Glomerular endothelial cell (primary cell): ENCODE results near the gene C3. TPM values are rescaled to one million over a fixed set of nuclear protein-coding genes. Genes with fewer than 3 reads are reported as not detected.
"Not testable (repeated sequence)": the region's sequence is repeated elsewhere in the genome, so short reads cannot be mapped to it uniquely, and the experiment has no call there.

Experiments used
- DNase-seq: peaks from one replicate; pipeline ENCODE4 v3.0.0-alpha.2; 2011; ENCODE audit warnings: low read depth, low spot score; ENCODE audit errors: extremely low read depth
- total RNA-seq: library from RNA; depleted of rRNA; stranded (reverse); fragments of >200 nt; gene quantifications from 2 replicates; pipeline ENCODE4 v1.2.3, GENCODE V29; 2015

The C3 gene
- total RNA-seq: 1.5 and 6.1 TPM in 2 replicates

- no peak for DNase-seq
Measured at GRCh38 chr19:6720369-6721137, at the start of gene C3. Gene C3, minus strand, starts transcription at chr19:6720650. Its CDS starts 61 bp downstream, at chr19:6720589.

- DNase-seq: no peak
Measured at GRCh38 chr19:6769006-6769619, 48.7 kb upstream of the C3 start.

- DNase-seq: no peak
Measured at GRCh38 chr19:6768236-6768785, 47.9 kb upstream of the C3 start.

- no peak for DNase-seq
Measured at GRCh38 chr19:6767357-6768235, 47.1 kb upstream of the C3 start, which contains the start of gene SH2D3A. Gene SH2D3A, minus strand, starts transcription at chr19:6767435. Its CDS starts 3,687 bp downstream, at chr19:6763748.

GRCh38 chr19:6767081-6767356, 46.6 kb upstream of the C3 start:
- DNase-seq: no peak

- DNase-seq: no peak
Measured at GRCh38 chr19:6766357-6767080, 46.1 kb upstream of the C3 start.

GRCh38 chr19:6765738-6766356, 45.4 kb upstream of the C3 start:
- DNase-seq: no peak

- not testable (repeated sequence) for DNase-seq
Measured at GRCh38 chr19:6762253-6762797, 41.9 kb upstream of the C3 start.

GRCh38 chr19:6761053-6761676, 40.7 kb upstream of the C3 start:
- no peak for DNase-seq

GRCh38 chr19:6760606-6761005, 40.2 kb upstream of the C3 start:
- DNase-seq: no peak

GRCh38 chr19:6754653-6755463, 34.4 kb upstream of the C3 start:
- no peak for DNase-seq

- DNase-seq: no peak
Measured at GRCh38 chr19:6754136-6754535, 33.7 kb upstream of the C3 start.

GRCh38 chr19:6753178-6754031, 33.0 kb upstream of the C3 start:
- DNase-seq: no peak

GRCh38 chr19:6752256-6753177, 32.1 kb upstream of the C3 start:
- DNase-seq: no peak

GRCh38 chr19:6751189-6751588, 30.7 kb upstream of the C3 start:
- DNase-seq: no peak

GRCh38 chr19:6750062-6750461, 29.6 kb upstream of the C3 start:
- DNase-seq: no peak

GRCh38 chr19:6748543-6748942, 28.1 kb upstream of the C3 start:
- DNase-seq: not testable (repeated sequence)
